GM12874 (cell line): ENCODE results near the gene SORBS1.

Source experiments
- CTCF ChIP-seq: IDR thresholded peaks from 2 replicates; pipeline ENCODE4 v1.5.1; 2011; ENCODE audit warnings: low read depth, mild to moderate bottlenecking, control low read depth, low read length, moderate library complexity; ENCODE audit not compliant: insufficient read depth

SORBS1 gene

GRCh38 chr10:95395947-95396449 lies 165.2 kb downstream of the SORBS1 start:
- no peak for TF ChIP-seq CTCF

- TF ChIP-seq CTCF: no peak
These were observed 166.8 kb downstream of the SORBS1 start for GRCh38 chr10:95394161-95394880.

GRCh38 chr10:95392681-95393164 lies 168.4 kb downstream of the SORBS1 start:
- TF ChIP-seq CTCF: no peak

- no peak for TF ChIP-seq CTCF
These were observed 169.0 kb downstream of the SORBS1 start for GRCh38 chr10:95392217-95392584.

- no peak for TF ChIP-seq CTCF
These were observed 169.5 kb downstream of the SORBS1 start for GRCh38 chr10:95391581-95392216.

- TF ChIP-seq CTCF: no peak
These were observed 170.0 kb downstream of the SORBS1 start for GRCh38 chr10:95391164-95391563.

GRCh38 chr10:95389982-95390381 lies 171.2 kb downstream of the SORBS1 start:
- TF ChIP-seq CTCF: no peak
